Measurements from ENCODE around the gene SETDB2.

SETDB2 gene

GRCh38 chr13:49441846-49442245, 2.2 kb upstream of the SETDB2 start:
- no peak for TF ChIP-seq CTCF (IDR thresholded peaks at IDR 0.05; ENCODE audit: low read depth, low read length, missing control alignments)
- no peak for DNase-seq (ENCODE audit: extremely low read depth, low read depth)
- H3K4me3 ChIP-seq (replicated peaks; ENCODE audit: low read depth, low read length), result no peak overlapping the region

GRCh38 chr13:49443357-49443703, 744 bp upstream of the SETDB2 start:
- peak overlapping the region; percentile 80 for H3K4me3 ChIP-seq (replicated peaks; ENCODE audit: low read depth, low read length)
- DNase-seq (ENCODE audit: extremely low read depth, low read depth), result no peak
- no peak for TF ChIP-seq CTCF (IDR thresholded peaks at IDR 0.05; ENCODE audit: low read depth, low read length, missing control alignments)

- no peak for TF ChIP-seq CTCF (IDR thresholded peaks at IDR 0.05; ENCODE audit: low read depth, low read length, missing control alignments)
- peak overlapping the region; percentile 80 for H3K4me3 ChIP-seq (replicated peaks; ENCODE audit: low read depth, low read length)
- no peak for DNase-seq (ENCODE audit: extremely low read depth, low read depth)
These were observed 686 bp downstream of the SETDB2 start for GRCh38 chr13:49444524-49445395.

- no peak overlapping the region for H3K4me3 ChIP-seq (replicated peaks; ENCODE audit: low read depth, low read length)
- no peak for DNase-seq (ENCODE audit: extremely low read depth, low read depth)
- no peak for TF ChIP-seq CTCF (IDR thresholded peaks at IDR 0.05; ENCODE audit: low read depth, low read length, missing control alignments)
These were observed 2.4 kb downstream of the SETDB2 start for GRCh38 chr13:49446473-49446872.

- no peak overlapping the region for H3K4me3 ChIP-seq (replicated peaks; ENCODE audit: low read depth, low read length)
- TF ChIP-seq CTCF (IDR thresholded peaks at IDR 0.05; ENCODE audit: low read depth, low read length, missing control alignments), result no peak
- no peak for DNase-seq (ENCODE audit: extremely low read depth, low read depth)
These were observed 4.7 kb downstream of the SETDB2 start for GRCh38 chr13:49448753-49449152.

GRCh38 chr13:49450105-49450819, 6.2 kb downstream of the SETDB2 start:
- no peak for TF ChIP-seq CTCF (IDR thresholded peaks at IDR 0.05; ENCODE audit: low read depth, low read length, missing control alignments)
- H3K4me3 ChIP-seq (replicated peaks; ENCODE audit: low read depth, low read length), result no peak overlapping the region
- no peak for DNase-seq (ENCODE audit: extremely low read depth, low read depth)
